Inflammatory macrophage treated with lipopolysaccharide for 4 hours (primary cell): Measurements from ENCODE around the gene CYP4A11.
"Not testable (repeated sequence)": the region's sequence is repeated elsewhere in the genome, so short reads cannot be mapped to it uniquely, and the experiment has no call there.

Source experiments
- DNase-seq: peaks from one replicate; pipeline ENCODE4 v3.0.0-alpha.2; 2020

Gene CYP4A11

GRCh38 chr1:46941135-46941694, at the start of gene CYP4A11:
Gene CYP4A11 (minus strand): TSS chr1:46941476. CDS start chr1:46941433, 43 bp downstream.
- DNase-seq: no peak

GRCh38 chr1:46990541-46990940, 49.3 kb upstream of the CYP4A11 start:
- DNase-seq: not testable (repeated sequence)

- DNase-seq: no peak
Measured at GRCh38 chr1:46983830-46984586, 42.7 kb upstream of the CYP4A11 start.

- no peak for DNase-seq
Measured at GRCh38 chr1:46983166-46983829, 42.0 kb upstream of the CYP4A11 start.

- DNase-seq: no peak
Measured at GRCh38 chr1:46969014-46969619, 27.8 kb upstream of the CYP4A11 start.

GRCh38 chr1:46962272-46962671, 21.0 kb upstream of the CYP4A11 start:
- DNase-seq: not testable (repeated sequence)

- no peak for DNase-seq
Measured at GRCh38 chr1:46961066-46961758, 19.9 kb upstream of the CYP4A11 start.

- no peak for DNase-seq
Measured at GRCh38 chr1:46960250-46960649, 19.0 kb upstream of the CYP4A11 start.

GRCh38 chr1:46955116-46955515, 13.8 kb upstream of the CYP4A11 start:
- not testable (repeated sequence) for DNase-seq

- DNase-seq: not testable (repeated sequence)
Measured at GRCh38 chr1:46953847-46954246, 12.6 kb upstream of the CYP4A11 start.

GRCh38 chr1:46949417-46949666, 8.1 kb upstream of the CYP4A11 start:
- DNase-seq: not testable (repeated sequence)

- no peak for DNase-seq
Measured at GRCh38 chr1:46948629-46949416, 7.5 kb upstream of the CYP4A11 start.

GRCh38 chr1:46947706-46948105, 6.4 kb upstream of the CYP4A11 start:
- DNase-seq: not testable (repeated sequence)

GRCh38 chr1:46942086-46942485, 810 bp upstream of the CYP4A11 start:
- DNase-seq: no peak

- DNase-seq: no peak
Measured at GRCh38 chr1:46940307-46940706, 969 bp downstream of the CYP4A11 start.

GRCh38 chr1:46937270-46937669, 4.0 kb downstream of the CYP4A11 start:
- no peak for DNase-seq

GRCh38 chr1:46936788-46937187, 4.5 kb downstream of the CYP4A11 start:
- DNase-seq: no peak

- DNase-seq: not testable (repeated sequence)
Measured at GRCh38 chr1:46934852-46935251, 6.4 kb downstream of the CYP4A11 start.

GRCh38 chr1:46932020-46932419, 9.3 kb downstream of the CYP4A11 start:
- not testable (repeated sequence) for DNase-seq

GRCh38 chr1:46931151-46931550, 10.1 kb downstream of the CYP4A11 start:
- no peak for DNase-seq

GRCh38 chr1:46927249-46927835, 13.9 kb downstream of the CYP4A11 start:
- DNase-seq: no peak

- DNase-seq: no peak
Measured at GRCh38 chr1:46910790-46911189, 30.5 kb downstream of the CYP4A11 start.
